GF-D8 (cell line): ENCODE measurements around the gene PHLPP1.

Source experiments
- DNase-seq: peaks from one replicate; lab custom pipeline; 2025; lab: John Stamatoyannopoulos, UW

The PHLPP1 gene

GRCh38 chr18:62744076-62744968, 29.0 kb downstream of the PHLPP1 start:
- DNase-seq = no peak

DNA sequence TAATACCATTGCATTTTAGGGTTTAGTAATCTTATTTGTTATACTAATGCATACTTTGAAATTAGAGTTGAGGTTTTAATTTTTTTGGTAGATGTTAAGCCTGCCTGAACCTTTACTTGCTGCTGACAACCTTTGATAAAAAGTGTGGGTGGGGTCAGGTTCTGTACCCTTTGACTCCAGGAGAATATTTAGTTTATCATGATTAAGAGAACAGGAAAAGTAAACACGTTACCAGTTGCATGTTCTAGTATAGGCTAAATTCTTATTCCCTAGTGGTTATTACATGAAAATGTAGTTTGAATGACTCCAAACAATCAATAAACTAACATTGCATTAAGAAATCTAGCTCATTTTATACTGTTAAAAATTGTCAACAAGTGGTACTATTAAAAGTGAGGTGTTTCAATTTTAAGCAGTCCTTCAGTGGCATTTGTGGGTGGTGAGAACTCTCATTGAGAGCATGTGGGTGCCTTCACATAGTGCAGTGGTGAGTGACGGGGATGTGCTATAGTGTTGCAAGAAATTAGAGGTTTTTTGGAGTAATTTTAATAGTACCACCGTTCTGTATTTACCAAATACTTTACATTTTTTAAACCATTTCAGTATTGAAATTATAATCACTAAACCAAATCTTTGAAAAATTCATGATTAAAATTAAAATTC, 29.9 kb downstream of the PHLPP1 start:
- no peak for DNase-seq

GRCh38 chr18:62749389-62749788, 34.0 kb downstream of the PHLPP1 start:
- no peak for DNase-seq

DNA sequence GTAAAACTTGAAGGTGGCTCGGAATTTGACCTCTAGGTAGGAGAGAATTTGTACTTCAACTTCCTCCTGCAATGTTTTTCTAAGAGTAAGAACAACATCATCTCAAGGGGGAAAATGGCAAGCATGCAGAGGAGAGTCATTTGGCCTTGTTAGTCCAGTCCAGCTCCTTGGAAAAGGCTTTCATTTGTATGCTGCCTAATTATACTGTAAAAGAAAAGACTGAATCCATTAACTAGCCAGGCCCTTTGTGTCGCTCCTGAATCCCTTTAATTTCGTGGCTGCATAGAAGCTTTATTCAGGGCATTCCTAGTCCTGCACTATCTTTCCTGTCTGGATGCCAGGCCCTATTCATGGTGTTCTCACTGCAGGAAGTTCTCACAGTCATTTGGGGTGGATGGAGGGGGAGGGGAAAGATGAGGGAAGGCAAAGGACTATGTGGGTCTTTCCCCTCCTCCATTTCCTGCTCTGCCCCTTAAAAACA, 36.0 kb downstream of the PHLPP1 start:
- DNase-seq = no peak

- no peak for DNase-seq
Observed at GRCh38 chr18:62751977-62752376, 36.6 kb downstream of the PHLPP1 start.

GRCh38 chr18:62754026-62754425, 38.7 kb downstream of the PHLPP1 start:
- no peak for DNase-seq

GRCh38 chr18:62755454-62755853, 40.1 kb downstream of the PHLPP1 start:
- DNase-seq = no peak

DNA sequence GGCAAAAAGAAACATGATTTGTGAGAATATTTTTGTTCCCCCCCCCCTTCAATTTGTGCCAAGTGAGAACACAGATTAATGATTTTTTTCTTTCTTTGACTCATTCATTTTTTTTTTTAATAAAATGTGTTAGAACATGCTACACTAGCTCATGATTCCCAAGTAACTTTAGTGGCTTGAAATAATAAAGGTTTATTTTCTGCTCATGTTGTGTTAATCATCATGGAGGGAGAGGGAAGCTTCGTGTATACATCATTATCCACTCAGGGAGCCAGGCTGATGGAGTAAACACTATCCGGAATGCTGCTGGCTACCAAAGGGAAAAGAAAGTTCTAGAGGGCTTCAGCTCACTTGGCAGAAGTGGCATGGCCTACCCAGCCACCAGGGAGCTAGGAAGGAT, 40.6 kb downstream of the PHLPP1 start:
- DNase-seq = no peak

DNA sequence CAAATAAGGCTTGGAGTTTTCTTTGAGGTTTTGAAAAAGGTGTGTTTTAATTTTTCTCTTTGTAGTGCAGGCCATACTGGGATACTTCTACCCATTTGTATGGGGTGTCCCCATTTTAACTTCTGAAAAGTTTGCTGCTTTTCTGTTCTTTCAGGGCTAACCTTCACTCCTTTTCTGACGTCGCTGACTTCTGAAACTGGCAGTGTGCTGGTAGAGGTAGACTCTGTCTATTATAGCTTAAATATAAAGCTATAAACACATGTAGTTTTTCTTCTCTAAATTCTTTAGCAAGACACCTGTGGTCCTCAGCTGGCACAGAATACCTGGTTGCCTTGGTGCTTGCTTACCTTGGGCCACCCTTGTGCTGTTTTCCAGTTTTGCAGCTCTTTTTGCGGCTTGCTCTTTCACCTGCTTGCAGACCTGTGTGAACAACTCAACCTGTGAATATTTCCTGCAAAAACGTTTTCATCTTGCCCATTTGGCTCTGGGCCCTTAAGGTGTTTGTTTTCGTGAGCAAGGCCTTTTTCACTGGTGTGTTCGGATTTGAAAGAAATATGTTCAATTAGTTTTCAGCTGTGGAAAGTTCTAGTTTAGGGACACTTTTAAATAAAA, 42.2 kb downstream of the PHLPP1 start:
- DNase-seq = no peak

GRCh38 chr18:62758591-62758990, 43.2 kb downstream of the PHLPP1 start:
- no peak for DNase-seq

- DNase-seq = no peak
Observed at GRCh38 chr18:62759704-62760402, 44.5 kb downstream of the PHLPP1 start.

GRCh38 chr18:62760403-62760734, 45.0 kb downstream of the PHLPP1 start:
- no peak for DNase-seq

GRCh38 chr18:62763101-62763521, 47.8 kb downstream of the PHLPP1 start:
- DNase-seq = no peak

GRCh38 chr18:62766266-62766665, 50.9 kb downstream of the PHLPP1 start:
- DNase-seq = no peak

DNA sequence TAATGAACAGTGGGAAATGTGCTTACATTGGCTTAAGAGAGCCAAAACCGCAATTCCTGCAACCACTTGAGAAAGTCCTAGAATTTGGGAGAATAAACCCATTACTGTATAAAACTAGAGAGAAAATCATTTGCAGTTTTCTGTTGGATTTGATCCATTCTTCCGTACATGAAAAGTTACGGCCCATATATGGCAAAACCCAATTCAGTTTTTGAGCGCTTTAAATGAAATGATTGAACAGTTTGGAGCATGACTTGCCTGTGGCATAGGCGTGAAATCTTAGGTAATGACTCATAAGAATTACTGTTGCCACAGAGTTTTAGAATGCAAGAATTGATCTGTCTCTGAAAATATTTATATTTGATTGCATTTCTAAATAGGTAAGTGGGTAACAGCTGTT, 52.0 kb downstream of the PHLPP1 start:
- no peak for DNase-seq

- no peak for DNase-seq
Observed at GRCh38 chr18:62767836-62768557, 52.7 kb downstream of the PHLPP1 start.

DNA sequence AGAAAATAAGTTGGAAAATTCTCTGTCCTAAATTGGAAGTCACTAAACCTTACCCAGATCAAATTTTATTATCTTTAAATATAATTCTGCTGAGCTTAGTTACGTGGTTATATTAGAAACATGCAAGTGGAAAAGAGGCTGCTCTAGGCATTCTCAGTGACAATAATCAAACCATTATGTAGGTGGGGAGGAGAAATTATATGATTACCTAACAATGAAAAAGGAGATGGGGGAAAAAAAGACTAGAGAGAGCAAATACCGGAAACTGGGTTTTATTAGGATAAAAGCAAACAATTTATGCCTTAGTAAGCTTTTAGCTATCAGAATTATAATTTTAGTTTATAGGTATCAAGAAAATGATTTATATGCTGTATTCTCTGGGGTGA, 53.2 kb downstream of the PHLPP1 start:
- no peak for DNase-seq

- DNase-seq = no peak
Observed at GRCh38 chr18:62769216-62769615, 53.9 kb downstream of the PHLPP1 start.

- DNase-seq = peak; percentile 8
Observed at GRCh38 chr18:62771494-62772270, 56.3 kb downstream of the PHLPP1 start.

GRCh38 chr18:62772860-62773584, 57.7 kb downstream of the PHLPP1 start:
- DNase-seq = no peak
